ENCODE results near the gene MYH10. TPM values are rescaled to one million over a fixed set of nuclear protein-coding genes. Genes with fewer than 3 reads are reported as not detected.

Gene MYH10
- total RNA-seq, 6 donors from 2014 or later = 73.3 to 246 (median 99.6) TPM

DNA sequence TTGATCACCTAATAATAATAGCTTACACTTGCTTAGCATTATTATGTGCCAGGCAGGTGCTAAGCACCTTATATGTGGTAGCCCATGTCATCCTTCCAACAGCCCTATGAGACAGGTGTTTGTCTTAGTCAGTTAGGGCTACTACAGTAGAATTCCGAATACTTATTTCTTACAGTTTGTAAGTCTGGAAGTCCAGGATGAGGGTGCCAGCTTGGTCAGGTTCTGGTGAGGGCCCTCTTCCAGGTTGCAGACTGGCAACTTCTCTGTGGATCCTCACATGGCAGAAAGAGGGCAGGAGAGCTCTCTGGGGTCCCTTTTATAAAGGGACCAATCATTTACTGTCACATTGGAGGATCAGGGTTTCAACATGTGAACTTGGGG is 19.6 kb upstream of the MYH10 start:
- Histone ChIP-seq H3K27me3 (no peaks in the 10 kb centered on the region), H3K27ac (no peak overlapping the region), H3K4me1 (no peaks in the 10 kb centered on the region), H3K4me3 (no peak overlapping the region), H3K9me3 (no peaks in the 10 kb centered on the region), H3K36me3 (no peaks in the 10 kb centered on the region)
- WGBS, 2 donors = 86% methylated on average over 1 of the region's 1 CpG; no CpG with 5 or more reads in 1 of the 2 donors
- no peak for ATAC-seq (ENCODE audit: low FRiP score in 2 of 2)
- no peak for TF ChIP-seq EP300 (IDR thresholded peaks at IDR 0.05)
- TF ChIP-seq POLR2AphosphoS5 (IDR thresholded peaks at IDR 0.05) = no peak
- TF ChIP-seq, protein P1, sequence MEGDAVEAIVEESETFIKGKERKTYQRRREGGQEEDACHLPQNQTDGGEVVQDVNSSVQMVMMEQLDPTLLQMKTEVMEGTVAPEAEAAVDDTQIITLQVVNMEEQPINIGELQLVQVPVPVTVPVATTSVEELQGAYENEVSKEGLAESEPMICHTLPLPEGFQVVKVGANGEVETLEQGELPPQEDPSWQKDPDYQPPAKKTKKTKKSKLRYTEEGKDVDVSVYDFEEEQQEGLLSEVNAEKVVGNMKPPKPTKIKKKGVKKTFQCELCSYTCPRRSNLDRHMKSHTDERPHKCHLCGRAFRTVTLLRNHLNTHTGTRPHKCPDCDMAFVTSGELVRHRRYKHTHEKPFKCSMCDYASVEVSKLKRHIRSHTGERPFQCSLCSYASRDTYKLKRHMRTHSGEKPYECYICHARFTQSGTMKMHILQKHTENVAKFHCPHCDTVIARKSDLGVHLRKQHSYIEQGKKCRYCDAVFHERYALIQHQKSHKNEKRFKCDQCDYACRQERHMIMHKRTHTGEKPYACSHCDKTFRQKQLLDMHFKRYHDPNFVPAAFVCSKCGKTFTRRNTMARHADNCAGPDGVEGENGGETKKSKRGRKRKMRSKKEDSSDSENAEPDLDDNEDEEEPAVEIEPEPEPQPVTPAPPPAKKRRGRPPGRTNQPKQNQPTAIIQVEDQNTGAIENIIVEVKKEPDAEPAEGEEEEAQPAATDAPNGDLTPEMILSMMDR (IDR thresholded peaks at IDR 0.05) = no peak
- no peak for TF ChIP-seq POLR2A (IDR thresholded peaks at IDR 0.05)
- no peak for DNase-seq

DNA sequence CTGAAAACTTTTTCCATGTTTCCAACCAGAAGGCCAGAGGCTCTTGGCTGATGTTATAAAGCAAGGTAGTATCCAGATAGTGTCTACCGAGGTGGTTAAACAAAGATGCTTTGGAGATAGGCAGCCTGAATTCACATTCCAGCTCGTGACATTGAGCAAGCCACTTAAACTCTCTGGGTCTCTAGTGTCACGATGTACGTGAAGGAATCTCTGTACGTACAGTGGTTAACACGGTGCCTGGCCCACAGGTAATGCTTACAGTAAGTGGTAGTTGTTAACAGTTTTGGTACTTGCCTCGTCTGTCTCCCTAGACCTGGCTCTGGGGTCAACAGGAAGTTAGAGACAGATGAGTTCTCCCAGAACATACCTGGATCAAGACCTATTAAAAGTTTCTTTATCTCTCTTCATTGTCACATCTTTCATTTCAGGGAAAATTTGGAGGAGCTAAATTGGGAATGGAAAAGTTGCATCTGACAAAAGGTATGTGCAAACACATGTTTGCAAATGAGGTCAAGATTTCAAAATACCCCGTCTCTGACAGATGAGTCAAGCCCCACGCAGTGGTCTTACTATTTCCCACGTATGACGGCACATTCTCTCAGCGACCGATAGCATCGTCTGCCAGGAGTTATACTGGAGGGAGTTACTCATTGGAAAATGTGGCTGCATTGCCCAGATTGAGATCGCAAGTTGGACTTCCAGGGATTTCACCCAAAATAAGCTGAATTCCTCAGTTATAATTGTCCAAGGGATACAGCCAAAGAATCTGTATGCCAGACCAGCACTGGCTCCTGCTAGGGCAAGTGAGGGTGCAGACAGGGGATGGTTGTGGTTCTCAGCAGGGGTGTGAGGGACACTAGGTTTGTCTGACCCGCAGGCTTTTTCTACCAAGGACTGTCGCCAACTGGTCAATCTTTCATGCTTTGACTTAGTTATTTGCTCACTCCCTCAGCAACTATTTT is 18.9 kb upstream of the MYH10 start:
- H3K27me3 ChIP-seq = no peaks in the 10 kb centered on the region
- peak overlapping the region in 1 of 4 donors; percentile 59 for H3K27ac ChIP-seq
- 73 to 78% methylated on average over 17 of the region's 17 CpGs for WGBS, 2 donors
- H3K4me1 ChIP-seq = no peaks in the 10 kb centered on the region
- no peaks in the 10 kb centered on the region for H3K9me3 ChIP-seq
- DNase-seq (no peak), ATAC-seq (ENCODE audit: low FRiP score in 2 of 2) (peak; percentile 68 to 91)
- no peak overlapping the region for H3K4me3 ChIP-seq
- no peaks in the 10 kb centered on the region for H3K36me3 ChIP-seq
- peak; percentile 28 to 70 for TF ChIP-seq POLR2AphosphoS5 (IDR thresholded peaks at IDR 0.05)
- peak in 1 of 4 donors; percentile 40 for TF ChIP-seq EP300 (IDR thresholded peaks at IDR 0.05)
- TF ChIP-seq POLR2A (IDR thresholded peaks at IDR 0.05) = no peak
- TF ChIP-seq, protein P1 (IDR thresholded peaks at IDR 0.05) = no peak

DNA sequence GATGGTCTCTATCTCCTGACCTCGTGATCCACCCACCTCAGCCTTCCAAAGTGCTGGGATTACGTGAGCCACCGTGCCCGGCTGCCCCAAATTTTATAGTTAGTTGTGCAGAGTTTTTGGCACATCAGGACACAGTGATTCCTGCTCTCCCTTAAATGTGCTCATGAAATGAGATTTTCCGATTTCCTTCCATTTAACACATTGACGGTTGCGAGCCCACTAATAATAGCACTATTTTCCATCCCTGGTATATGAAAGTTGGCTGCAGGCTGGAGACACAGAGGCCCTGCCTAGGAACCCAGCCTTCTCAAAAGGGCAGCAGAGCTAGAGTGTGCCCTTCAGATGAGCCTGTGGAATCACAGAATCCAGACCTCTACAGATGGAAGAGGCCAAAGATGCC is 17.4 kb upstream of the MYH10 start:
- H3K9me3 ChIP-seq = no peaks in the 10 kb centered on the region
- WGBS, 2 donors = 96 to 97% methylated on average over 7 of the region's 7 CpGs
- ATAC-seq (ENCODE audit: low FRiP score in 2 of 2) (no peak), DNase-seq (no peak)
- H3K4me3 ChIP-seq = no peak overlapping the region
- no peaks in the 10 kb centered on the region for H3K27me3 ChIP-seq
- TF ChIP-seq EP300 (IDR thresholded peaks at IDR 0.05) = no peak
- TF ChIP-seq, protein P1 (IDR thresholded peaks at IDR 0.05) = no peak
- no peak for TF ChIP-seq POLR2A (IDR thresholded peaks at IDR 0.05)
- TF ChIP-seq POLR2AphosphoS5 (IDR thresholded peaks at IDR 0.05) = no peak
- H3K27ac ChIP-seq = no peak overlapping the region
- H3K36me3 ChIP-seq = no peaks in the 10 kb centered on the region
- H3K4me1 ChIP-seq = no peaks in the 10 kb centered on the region

DNA sequence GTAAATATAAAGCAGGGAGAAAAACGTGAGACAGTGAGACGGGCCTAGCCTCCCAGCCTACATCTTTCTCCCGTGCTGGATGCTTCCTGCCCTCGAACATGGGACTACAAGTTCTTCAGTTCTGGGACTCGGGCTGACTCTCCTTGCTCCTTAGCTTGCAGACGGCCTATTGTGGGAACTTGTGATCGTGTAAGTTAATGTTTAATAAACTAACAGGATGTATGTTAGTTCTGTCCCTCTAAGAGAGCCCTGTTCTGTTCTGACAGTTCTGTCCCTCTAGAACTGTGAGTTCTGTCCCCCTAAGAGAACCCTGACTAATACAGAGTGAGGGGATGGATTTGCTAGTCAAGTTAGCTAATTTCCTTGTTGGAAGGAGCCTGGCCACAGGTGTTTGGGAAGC is 16.7 kb upstream of the MYH10 start:
- Histone ChIP-seq H3K9me3 (no peaks in the 10 kb centered on the region), H3K4me1 (no peaks in the 10 kb centered on the region), H3K27ac (no peak overlapping the region), H3K36me3 (no peaks in the 10 kb centered on the region), H3K27me3 (no peaks in the 10 kb centered on the region), H3K4me3 (no peak overlapping the region)
- DNase-seq (no peak), ATAC-seq (ENCODE audit: low FRiP score in 2 of 2) (no peak)
- 58 to 73% methylated on average over 7 of the region's 7 CpGs for WGBS, 2 donors
- TF ChIP-seq POLR2AphosphoS5 (IDR thresholded peaks at IDR 0.05) = no peak
- TF ChIP-seq, protein P1 (IDR thresholded peaks at IDR 0.05) = no peak
- no peak for TF ChIP-seq POLR2A (IDR thresholded peaks at IDR 0.05)
- TF ChIP-seq EP300 (IDR thresholded peaks at IDR 0.05) = no peak

Measured in upper lobe of left lung (tissue), 6 donors.